Ascending aorta (tissue), 2 donors: ENCODE results near the gene ZNF324B. TPM values are rescaled to one million over a fixed set of nuclear protein-coding genes. Genes with fewer than 3 reads are reported as not detected.
"Not testable (repeated sequence)": the region's sequence is repeated elsewhere in the genome, so short reads cannot be mapped to it uniquely, and the experiment has no call there.

Source experiments
- DNase-seq, 2 donors: peaks; one replicate each; pipeline ENCODE4 v3.0.0-alpha.2; 2019; ENCODE audit warnings: low spot score in 2 of 2
- H3K27ac ChIP-seq, 2 donors: fragments of 200-600 bp; sonication (generic); one replicate each; pipeline ENCODE4 v1.5.1; 2016 to 2017; ENCODE audit warnings: mild to moderate bottlenecking in 1 of 2
- H3K27me3 ChIP-seq: fragments of 200-600 bp; sonication (generic); one replicate; pipeline ENCODE4 v1.5.1; 2017
- H3K36me3 ChIP-seq, 2 donors: fragments of 200-600 bp; sonication (generic); one replicate each; pipeline ENCODE4 v1.5.1; 2016
- H3K4me1 ChIP-seq, 2 donors: fragments of 200-600 bp; sonication (generic); one replicate each; pipeline ENCODE4 v1.5.1; 2016 to 2017; ENCODE audit warnings: mild to moderate bottlenecking in 1 of 2
- H3K4me3 ChIP-seq, 2 donors: fragments of 200-600 bp; sonication (generic); one replicate each; pipeline ENCODE4 v1.5.1; 2016 to 2017; ENCODE audit warnings: mild to moderate bottlenecking in 1 of 2
- H3K9me3 ChIP-seq, 2 donors: fragments of 200-600 bp; sonication (generic); one replicate each; pipeline ENCODE4 v1.5.1; 2016
- CTCF ChIP-seq, 3 experiments: fragments of 200-600 bp in 2 of 3; fragments of 450-650 bp in 1 of 3; sonication (generic) in 2 of 3; IDR thresholded peaks; one replicate each; pipeline ENCODE4 v1.5.1; 2016 to 2019; ENCODE audit warnings: antibody characterized with exemption in 3 of 3, mild to moderate bottlenecking in 1 of 3, moderate library complexity in 1 of 3
- intact Hi-C: fragments of 100-400 bp; cut with DNase I; formaldehyde crosslinking; loops from one replicate; pipeline ENCODE4 v1.15.1; 2023
- total RNA-seq: library from RNA; depleted of rRNA; stranded (reverse); fragments of >200 nt; gene quantifications from one replicate; pipeline ENCODE4 v1.1.0, GENCODE V29; 2016

Gene ZNF324B
- total RNA-seq, 1 donor from 2014 or later: 2.2 TPM

- DNase-seq: no peak
- no peak overlapping the region for H3K27ac ChIP-seq
- H3K36me3 ChIP-seq: peaks cover 21 to 24% of the 10 kb centered on the region in 2 donors
- H3K4me3 ChIP-seq: no peak overlapping the region
- TF ChIP-seq CTCF (IDR thresholded peaks at IDR 0.05): no peak
- H3K27me3 ChIP-seq: no peaks in the 10 kb centered on the region
- H3K9me3 ChIP-seq: no peaks in the 10 kb centered on the region
- peaks cover 4 to 20% of the 10 kb centered on the region in 2 donors for H3K4me1 ChIP-seq
- intact Hi-C loops: no loop called here
These were observed 29.0 kb downstream of the ZNF324B start for GRCh38 chr19:58480481-58480830.

DNA sequence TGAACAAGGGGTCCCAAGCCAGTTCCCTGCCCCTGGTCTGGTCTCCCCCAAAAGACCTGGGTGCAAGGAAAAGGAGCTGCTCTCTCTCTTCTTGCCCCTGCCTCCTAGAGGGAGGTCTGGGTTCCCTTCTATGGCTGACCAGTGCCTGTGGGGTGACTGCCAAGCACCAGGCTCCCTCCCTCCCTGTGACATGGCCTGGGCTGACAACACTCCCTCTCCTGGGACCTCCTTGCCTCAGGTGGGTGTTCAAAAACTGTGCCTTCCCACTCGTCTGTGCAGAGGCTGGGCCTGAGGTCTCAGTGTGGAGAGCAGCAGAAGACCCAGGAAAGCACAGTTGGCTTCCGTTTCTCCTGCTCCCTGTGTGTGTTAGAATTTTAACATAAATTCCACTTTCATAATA lies 29.4 kb downstream of the ZNF324B start:
- peaks cover 21 to 24% of the 10 kb centered on the region in 2 donors for H3K36me3 ChIP-seq
- H3K27me3 ChIP-seq: no peaks in the 10 kb centered on the region
- peaks cover 4 to 20% of the 10 kb centered on the region in 2 donors for H3K4me1 ChIP-seq
- no peak for DNase-seq
- no peak overlapping the region for H3K4me3 ChIP-seq
- intact Hi-C loops: no loop called here
- no peaks in the 10 kb centered on the region for H3K9me3 ChIP-seq
- no peak for TF ChIP-seq CTCF (IDR thresholded peaks at IDR 0.05)
- no peak overlapping the region for H3K27ac ChIP-seq

- no peaks in the 10 kb centered on the region for H3K27me3 ChIP-seq
- peaks cover 21 to 24% of the 10 kb centered on the region in 2 donors for H3K36me3 ChIP-seq
- H3K9me3 ChIP-seq: no peaks in the 10 kb centered on the region
- TF ChIP-seq CTCF (IDR thresholded peaks at IDR 0.05): no peak
- DNase-seq: no peak
- H3K27ac ChIP-seq: peak overlapping the region in 1 of 2 donors; percentile 32
- no peak overlapping the region for H3K4me3 ChIP-seq
- intact Hi-C loops: no loop called here
- H3K4me1 ChIP-seq: peaks cover 4 to 12% of the 10 kb centered on the region in 2 donors
These were observed 30.9 kb downstream of the ZNF324B start for GRCh38 chr19:58482372-58482771.

GRCh38 chr19:58483776-58484175 lies 32.4 kb downstream of the ZNF324B start:
- Histone ChIP-seq H3K27me3 (no peaks in the 10 kb centered on the region), H3K36me3 (peaks cover 20 to 24% of the 10 kb centered on the region in 2 donors), H3K9me3 (no peaks in the 10 kb centered on the region), H3K4me3 (no peak overlapping the region), H3K4me1 (peaks cover 4 to 12% of the 10 kb centered on the region in 2 donors), H3K27ac (peak overlapping the region; percentile 62 to 77)
- intact Hi-C loops: no loop called here
- TF ChIP-seq CTCF (IDR thresholded peaks at IDR 0.05): no peak
- no peak for DNase-seq

DNA sequence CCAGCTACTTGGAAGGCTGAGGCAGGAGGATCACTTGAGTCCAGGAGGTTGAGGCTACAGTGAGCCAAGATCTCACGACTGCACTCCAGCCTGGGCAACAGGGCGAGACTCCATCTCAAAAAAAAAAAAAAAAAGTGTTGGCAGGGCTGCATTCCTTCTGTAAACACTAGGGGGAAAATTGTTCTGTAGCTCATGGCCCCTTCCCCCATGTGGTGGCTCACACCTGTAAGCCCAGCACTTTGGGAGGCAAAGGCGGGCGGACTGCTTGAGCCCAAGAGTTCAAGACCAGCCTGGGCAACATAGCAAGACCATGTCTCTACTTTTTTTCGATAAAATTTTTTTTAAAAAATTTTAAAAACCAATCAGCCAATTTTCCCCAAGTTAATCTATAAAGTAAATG lies 32.9 kb downstream of the ZNF324B start:
- H3K9me3 ChIP-seq, intact Hi-C loops, H3K27me3 ChIP-seq, DNase-seq, H3K4me3 ChIP-seq: not testable (repeated sequence)
- Histone ChIP-seq H3K36me3 (peaks cover 17 to 23% of the 10 kb centered on the region in 2 donors), H3K4me1 (peaks cover 4 to 12% of the 10 kb centered on the region in 2 donors), H3K27ac (peak overlapping the region; percentile 62 to 77)

GRCh38 chr19:58491393-58491792 lies 40.0 kb downstream of the ZNF324B start:
- no peak for DNase-seq
- no peaks in the 10 kb centered on the region for H3K4me1 ChIP-seq
- no peaks in the 10 kb centered on the region for H3K9me3 ChIP-seq
- H3K27ac ChIP-seq: no peak overlapping the region
- intact Hi-C loops: no loop called here
- no peak for TF ChIP-seq CTCF (IDR thresholded peaks at IDR 0.05)
- no peaks in the 10 kb centered on the region for H3K27me3 ChIP-seq
- no peaks in the 10 kb centered on the region for H3K36me3 ChIP-seq
- H3K4me3 ChIP-seq: no peak overlapping the region
